H1 (cell line): ENCODE measurements around the gene DRC1. TPM values are rescaled to one million over a fixed set of nuclear protein-coding genes. Genes with fewer than 3 reads are reported as not detected.

ENCODE experiments used
- CTCF ChIA-PET: fragments of 300-600 bp; sonication (Branson Sonifier 250); formaldehyde crosslinking; loops from one replicate; lab custom pipeline; 2021; ENCODE audit not compliant: partially characterized antibody; lab: Charles Lee
- POLR2A ChIA-PET: fragments of 300-600 bp; sonication (Branson Sonifier 250); formaldehyde crosslinking; loops from one replicate; lab custom pipeline; 2021; ENCODE audit warnings: inconsistent platforms; ENCODE audit not compliant: partially characterized antibody; lab: Charles Lee
- DNase-seq, 2 experiments: peaks; one replicate each; pipeline versions ENCODE4 v3.0.0 to v3.0.0-alpha.2; 2010 to 2022; ENCODE audit warnings: low spot score in 2 of 2, low read depth in 1 of 2, mixed read lengths in 1 of 2
- FAIRE-seq: peaks from 2 replicates; lab custom pipeline; 2011; peaks lifted over from hg19 to GRCh38; lab: Jason Lieb, UNC
- H2AFZ ChIP-seq: 2 replicates; pipeline ENCODE4 v1.8.1; 2012; ENCODE audit warnings: low read length, inconsistent platforms
- H2AK5ac ChIP-seq: 2 replicates; pipeline ENCODE4 v1.6.1; 2013; ENCODE audit warnings: low read depth, low read length
- H2BK120ac ChIP-seq: replicated peaks from 2 replicates; pipeline ENCODE3; 2013; ENCODE audit warnings: low read depth, low read length, inconsistent platforms
- H2BK12ac ChIP-seq: 2 replicates; pipeline ENCODE4 v1.6.1; 2013; ENCODE audit warnings: low read depth, low read length
- H2BK15ac ChIP-seq: 2 replicates; pipeline ENCODE4 v1.6.1; 2013; ENCODE audit warnings: low read length
- H2BK20ac ChIP-seq: 2 replicates; pipeline ENCODE4 v1.6.1; 2013; ENCODE audit warnings: low read length
- H2BK5ac ChIP-seq: 2 replicates; pipeline ENCODE4 v1.6.1; 2013; ENCODE audit warnings: low read depth, low read length
- H3K14ac ChIP-seq: 2 replicates; pipeline ENCODE4 v1.6.1; 2013; ENCODE audit warnings: inconsistent platforms; ENCODE audit not compliant: insufficient read length
- H3K18ac ChIP-seq: 2 replicates; pipeline ENCODE4 v1.6.1; 2013; ENCODE audit warnings: low read length; ENCODE audit errors: extremely low read depth
- H3K23ac ChIP-seq: 2 replicates; pipeline ENCODE4 v1.6.1; 2013; ENCODE audit warnings: inconsistent platforms; ENCODE audit not compliant: insufficient read length
- H3K23me2 ChIP-seq: 2 replicates; pipeline ENCODE4 v1.6.1; 2013; ENCODE audit warnings: low read depth, low read length
- H3K27ac ChIP-seq: 2 replicates; pipeline ENCODE4 v1.6.1; 2011; ENCODE audit warnings: low read depth, low read length, inconsistent platforms
- H3K27me3 ChIP-seq, 4 experiments: replicated peaks in 1 of 4; 1 replicate in 1 of 4; 2 replicates in 3 of 4; pipeline versions ENCODE4 v1.6.1 to v1.8.1; 2011 to 2013; ENCODE audit warnings: low read length in 3 of 4, mild to moderate bottlenecking in 3 of 4, inconsistent platforms in 2 of 4, mixed read lengths in 2 of 4, moderate library complexity in 1 of 4; ENCODE audit not compliant: control insufficient read depth in 3 of 4, insufficient read depth in 3 of 4; ENCODE audit errors: extremely low read depth in 1 of 4
- H3K36me3 ChIP-seq, 4 experiments: 2 replicates each; pipeline versions ENCODE4 v1.6.1 to v1.8.1; 2011 to 2013; ENCODE audit warnings: mild to moderate bottlenecking in 4 of 4, low read length in 3 of 4, moderate library complexity in 2 of 4, control low read depth in 1 of 4, inconsistent platforms in 1 of 4; ENCODE audit not compliant: insufficient read depth in 4 of 4, control insufficient read depth in 2 of 4
- H3K4ac ChIP-seq: replicated peaks from 2 replicates; pipeline ENCODE3; 2013; ENCODE audit warnings: low read length, low read depth, mixed read lengths, inconsistent platforms; ENCODE audit not compliant: insufficient read length
- H3K4me1 ChIP-seq, 4 experiments: replicated peaks in 1 of 4; 1 replicate in 1 of 4; 2 replicates in 3 of 4; pipeline versions ENCODE4 v1.6.1 to v1.8.1; 2011 to 2013; ENCODE audit warnings: low read length in 3 of 4, inconsistent platforms in 2 of 4, mixed read lengths in 1 of 4; ENCODE audit not compliant: insufficient read depth in 4 of 4, control insufficient read depth in 3 of 4
- H3K4me2 ChIP-seq, 2 experiments: 2 replicates each; pipeline versions ENCODE4 v1.6.1 to v1.8.1; 2011 to 2013; ENCODE audit warnings: low read depth in 2 of 2, low read length in 2 of 2, control low read depth in 1 of 2, inconsistent platforms in 1 of 2, mild to moderate bottlenecking in 1 of 2; ENCODE audit not compliant: insufficient read depth in 1 of 2
- H3K4me3 ChIP-seq, 4 experiments: fragments of 200-600, 300-600 bp in 1 of 4; sonication (generic), shearing (Covaris generic), sonication (Bioruptor Twin) in 1 of 4; 2 replicates each; pipeline versions ENCODE4 v1.5.1 to v1.8.1; 2011 to 2016; ENCODE audit warnings: low read length in 4 of 4, low read depth in 3 of 4, control low read depth in 2 of 4, inconsistent platforms in 2 of 4, mild to moderate bottlenecking in 2 of 4, mixed read lengths in 1 of 4, moderate library complexity in 1 of 4; ENCODE audit not compliant: insufficient read depth in 2 of 4; ENCODE audit errors: extremely low read depth in 1 of 4
- H3K56ac ChIP-seq: replicated peaks from 2 replicates; pipeline ENCODE3; 2013; ENCODE audit warnings: low read depth, mild to moderate bottlenecking, mixed read lengths, low read length, inconsistent platforms; ENCODE audit not compliant: insufficient read length
- H3K79me1 ChIP-seq: 2 replicates; pipeline ENCODE4 v1.6.1; 2013; ENCODE audit warnings: low read depth, low read length, control low read depth
- H3K79me2 ChIP-seq, 2 experiments: 2 replicates each; pipeline versions ENCODE4 v1.6.1 to v1.8.1; 2012 to 2013; ENCODE audit warnings: low read length in 2 of 2, mild to moderate bottlenecking in 2 of 2, inconsistent platforms in 1 of 2; ENCODE audit not compliant: insufficient read depth in 2 of 2, control insufficient read depth in 1 of 2
- H3K9ac ChIP-seq, 4 experiments: replicated peaks in 1 of 4; 1 replicate in 1 of 4; 2 replicates in 3 of 4; pipeline versions ENCODE4 v1.6.1 to v1.8.1; 2011 to 2013; ENCODE audit warnings: low read depth in 3 of 4, low read length in 3 of 4, control low read depth in 2 of 4, mild to moderate bottlenecking in 2 of 4, moderate library complexity in 2 of 4, inconsistent platforms in 1 of 4; ENCODE audit errors: extremely low read depth in 1 of 4
- H3K9me3 ChIP-seq, 2 experiments: 2 replicates each; pipeline versions ENCODE4 v1.6.1 to v1.8.1; 2012 to 2013; ENCODE audit warnings: mild to moderate bottlenecking in 2 of 2, moderate library complexity in 2 of 2, control low read depth in 1 of 2, inconsistent platforms in 1 of 2, low read depth in 1 of 2, low read length in 1 of 2, mixed read lengths in 1 of 2; ENCODE audit not compliant: insufficient read depth in 2 of 2
- H4K20me1 ChIP-seq, 2 experiments: replicated peaks in 1 of 2; 2 replicates each; pipeline versions ENCODE3 to v1.8.1; 2011 to 2013; ENCODE audit warnings: inconsistent platforms in 2 of 2, low read length in 2 of 2, mild to moderate bottlenecking in 1 of 2; ENCODE audit not compliant: insufficient read depth in 2 of 2, control insufficient read depth in 1 of 2
- H4K5ac ChIP-seq: 2 replicates; pipeline ENCODE4 v1.6.1; 2013; ENCODE audit warnings: low read length, low read depth, mixed read lengths, inconsistent platforms; ENCODE audit not compliant: insufficient read length
- H4K8ac ChIP-seq: 2 replicates; pipeline ENCODE4 v1.8.0; 2013; ENCODE audit warnings: mild to moderate bottlenecking, moderate library complexity, low read length, inconsistent platforms; ENCODE audit not compliant: insufficient read depth; ENCODE audit errors: extremely low read depth
- H4K91ac ChIP-seq: replicated peaks from 2 replicates; pipeline ENCODE3; 2013; ENCODE audit warnings: low read length, mixed read lengths, inconsistent platforms; ENCODE audit not compliant: insufficient read length
- CEBPB ChIP-seq: IDR thresholded peaks from 2 replicates; pipeline ENCODE4 v1.6.1; 2012; ENCODE audit warnings: low read depth, low read length
- CTBP2 ChIP-seq: IDR thresholded peaks from 2 replicates; pipeline ENCODE4 v1.7.0; 2011; ENCODE audit warnings: borderline replicate concordance, mild to moderate bottlenecking, moderate library complexity, mixed read lengths, low read length; ENCODE audit not compliant: insufficient read depth, insufficient read length
- HDAC2 ChIP-seq, 2 experiments: fragments of 300-600 bp in 1 of 2; sonication (generic) in 1 of 2; IDR thresholded peaks; 2 replicates each; pipeline ENCODE4 v1.6.1; 2011 to 2012; ENCODE audit warnings: low read depth in 2 of 2, low read length in 2 of 2, mild to moderate bottlenecking in 2 of 2, moderate library complexity in 2 of 2, borderline replicate concordance in 1 of 2, inconsistent platforms in 1 of 2
- POLR2AphosphoS5 ChIP-seq: IDR thresholded peaks from 2 replicates; pipeline ENCODE4 v1.6.1; 2011; ENCODE audit warnings: low read depth, low read length
- RFX5 ChIP-seq: IDR thresholded peaks from 2 replicates; pipeline ENCODE4 v1.6.1; 2011; ENCODE audit warnings: low read depth, low read length, improper control_type of control experiment, borderline replicate concordance
- TAF7 ChIP-seq: optimal IDR thresholded peaks from 2 replicates; pipeline ENCODE3; 2011; ENCODE audit warnings: low read depth, mild to moderate bottlenecking, inconsistent platforms, low read length, moderate library complexity, borderline replicate concordance
- WGBS, 2 experiments: shearing (Covaris generic) in 1 of 2; methylation state at CpG; one replicate each; pipeline versions ENCODE4 v1.1.6 to v1.1.7; 2013 to 2015; ENCODE audit warnings: low lambda C conversion rate in 2 of 2, mixed read lengths in 2 of 2, inconsistent platforms in 1 of 2, low coverage in 1 of 2, missing lambda C conversion rate in 1 of 2; ENCODE audit not compliant: insufficient replicate concordance in 2 of 2, insufficient coverage in 1 of 2, insufficient read length in 1 of 2; ENCODE audit errors: extremely low coverage in 1 of 2, missing lambda C conversion rate in 1 of 2; 5-methylcytosine and 5-hydroxymethylcytosine counted together
- polyA plus RNA-seq, 7 experiments: library from polyadenylated mRNA; depleted of rRNA in 3 of 7; stranded (reverse) in 5 of 7; unstranded in 2 of 7; fragments of >200 nt in 5 of 7; fragments of 200-250 nt in 2 of 7; gene quantifications; 1 replicate in 5 of 7; 2 replicates in 1 of 7; 4 replicates in 1 of 7; pipeline versions ENCODE4 v1.2.1 to v1.2.3, GENCODE V29; 2011 to 2013; ENCODE audit warnings: missing spikeins in 2 of 7, mixed read lengths in 2 of 7
- total RNA-seq: library from RNA; stranded (reverse); fragmentation: NEBNext Ultra II Directional; extraction: Animal tissue kit (Norgen Biotek cat#: 25700); gene quantifications from 2 replicates; pipeline ENCODE4 v1.2.1, GENCODE V29; 2021
- TF ChIP-seq, protein P1 (sequence below): IDR thresholded peaks from 2 replicates; pipeline ENCODE4 v1.6.1; 2011; ENCODE audit warnings: low read length, improper control_type of control experiment

Gene DRC1
- total and polyA plus RNA-seq, 2 of the 8 experiments (the other 6 are each of a cell fraction or from before 2014, with no cell fraction given): 0.08 TPM; not detected in 1

DNA sequence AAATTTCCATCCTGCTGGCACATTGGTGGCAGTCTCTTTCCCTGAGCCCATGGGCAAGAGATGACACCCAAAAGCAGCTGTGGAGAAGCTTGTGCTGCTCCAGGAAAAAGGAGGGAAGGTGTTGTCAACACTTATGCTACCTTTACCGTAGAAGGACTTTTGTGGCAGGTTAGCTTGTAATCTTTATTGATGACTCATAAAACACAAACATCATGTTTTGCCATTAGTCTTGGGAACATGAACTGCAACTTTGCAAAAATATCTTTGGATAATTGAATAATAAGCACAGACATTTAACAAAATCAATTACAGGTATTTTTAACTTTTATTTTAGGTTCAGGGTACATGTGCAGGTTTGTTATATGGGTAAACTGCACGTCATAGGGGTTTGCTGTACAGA is 33.4 kb downstream of the DRC1 start:
- FAIRE-seq: no peak
- H3K4me2 ChIP-seq: no peak overlapping the region
- H3K79me1 ChIP-seq: no peaks in the 10 kb centered on the region
- WGBS, 2 experiments: 88% methylated on average over 2 of the region's 2 CpGs; no CpG with 5 or more reads in 1 of the 2 experiments
- no peak for TF ChIP-seq CTBP2
- TF ChIP-seq, protein P1, sequence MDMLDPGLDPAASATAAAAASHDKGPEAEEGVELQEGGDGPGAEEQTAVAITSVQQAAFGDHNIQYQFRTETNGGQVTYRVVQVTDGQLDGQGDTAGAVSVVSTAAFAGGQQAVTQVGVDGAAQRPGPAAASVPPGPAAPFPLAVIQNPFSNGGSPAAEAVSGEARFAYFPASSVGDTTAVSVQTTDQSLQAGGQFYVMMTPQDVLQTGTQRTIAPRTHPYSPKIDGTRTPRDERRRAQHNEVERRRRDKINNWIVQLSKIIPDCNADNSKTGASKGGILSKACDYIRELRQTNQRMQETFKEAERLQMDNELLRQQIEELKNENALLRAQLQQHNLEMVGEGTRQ: no peak
- no peak for TF ChIP-seq POLR2AphosphoS5
- TF ChIP-seq CEBPB: no peak
- no peak for TF ChIP-seq RFX5
- no peak for TF ChIP-seq HDAC2 (IDR thresholded peaks at IDR 0.05; ENCODE audit: borderline replicate concordance in 1 of 2, low read depth in 2 of 2, low read length in 2 of 2)
- TF ChIP-seq TAF7: no peak
- ChIA-PET POLR2A (no interaction called here), CTCF (no interaction called here)
- H3K23me2 ChIP-seq: no peaks in the 10 kb centered on the region
- H4K8ac ChIP-seq: no peak overlapping the region
- no peak overlapping the region for H2BK5ac ChIP-seq
- DNase-seq: no peak
- no peak overlapping the region for H3K14ac ChIP-seq
- H2BK120ac ChIP-seq: no peak overlapping the region
- no peaks in the 10 kb centered on the region for H4K20me1 ChIP-seq
- no peak overlapping the region for H3K56ac ChIP-seq
- no peak overlapping the region for H3K9ac ChIP-seq
- no peak overlapping the region for H2BK15ac ChIP-seq
- H2AK5ac ChIP-seq: no peak overlapping the region
- H3K9me3 ChIP-seq: no peaks in the 10 kb centered on the region
- H3K27me3 ChIP-seq: no peaks in the 10 kb centered on the region; a peak in 1 of 7 replicates
- no peaks in the 10 kb centered on the region for H3K79me2 ChIP-seq
- H3K18ac ChIP-seq: no peak overlapping the region
- H3K4me3 ChIP-seq: no peak overlapping the region
- H3K4me1 ChIP-seq: no peaks in the 10 kb centered on the region
- no peak overlapping the region for H3K27ac ChIP-seq
- no peak overlapping the region for H4K91ac ChIP-seq
- no peak overlapping the region for H3K23ac ChIP-seq
- no peaks in the 10 kb centered on the region for H3K36me3 ChIP-seq
- peak overlapping the region; percentile 64; the same call in 1 of the 2 replicates for H2AFZ ChIP-seq
- H2BK20ac ChIP-seq: no peak overlapping the region
- no peak overlapping the region for H4K5ac ChIP-seq
- H2BK12ac ChIP-seq: no peak overlapping the region
- no peak overlapping the region for H3K4ac ChIP-seq
